Measurements from ENCODE around the gene DIPK1B.
A peak's percentile ranks its signal among the peaks of the same experiment; 100 is the strongest.

The DIPK1B gene

GRCh38 chr9:136670576-136671253 lies 41.7 kb upstream of the DIPK1B start:
- no peak for DNase-seq (ENCODE audit: low read depth)
- no peak for TF ChIP-seq CTCF (conservative IDR thresholded peaks at IDR 0.05; ENCODE audit: low read depth, low read length)
- H3K4me3 ChIP-seq (ENCODE audit: low read length) = no peak overlapping the region

GRCh38 chr9:136671254-136671614 lies 41.1 kb upstream of the DIPK1B start:
- no peak overlapping the region for H3K4me3 ChIP-seq (ENCODE audit: low read length)
- TF ChIP-seq CTCF (conservative IDR thresholded peaks at IDR 0.05; ENCODE audit: low read depth, low read length) = no peak
- no peak for DNase-seq (ENCODE audit: low read depth)

- no peak overlapping the region for H3K4me3 ChIP-seq (ENCODE audit: low read length)
- peak; percentile 91 for TF ChIP-seq CTCF (conservative IDR thresholded peaks at IDR 0.05; ENCODE audit: low read depth, low read length)
- no peak for DNase-seq (ENCODE audit: low read depth)
Observed at GRCh38 chr9:136671646-136672430, 40.5 kb upstream of the DIPK1B start.

GRCh38 chr9:136672431-136673087 lies 39.8 kb upstream of the DIPK1B start:
- TF ChIP-seq CTCF (conservative IDR thresholded peaks at IDR 0.05; ENCODE audit: low read depth, low read length) = no peak
- no peak for DNase-seq (ENCODE audit: low read depth)
- no peak overlapping the region for H3K4me3 ChIP-seq (ENCODE audit: low read length)

GRCh38 chr9:136673088-136673974 lies 39.0 kb upstream of the DIPK1B start:
- TF ChIP-seq CTCF (conservative IDR thresholded peaks at IDR 0.05; ENCODE audit: low read depth, low read length) = no peak
- H3K4me3 ChIP-seq (ENCODE audit: low read length) = no peak overlapping the region
- DNase-seq (ENCODE audit: low read depth) = no peak

- TF ChIP-seq CTCF (conservative IDR thresholded peaks at IDR 0.05; ENCODE audit: low read depth, low read length) = no peak
- no peak overlapping the region for H3K4me3 ChIP-seq (ENCODE audit: low read length)
- DNase-seq (ENCODE audit: low read depth) = no peak
Observed at GRCh38 chr9:136673975-136674785, 38.2 kb upstream of the DIPK1B start.
